Stimulated activated CD4-positive, alpha-beta T cell treated with anti-CD3 and anti-CD28 coated beads, Interleukin-4, amount 100 ng/mL, for 1 hour (primary cell): ENCODE results near the gene CCL15.
"Not testable (repeated sequence)": the region's sequence is repeated elsewhere in the genome, so short reads cannot be mapped to it uniquely, and the experiment has no call there.

ENCODE experiments used
- DNase-seq: peaks from one replicate; pipeline ENCODE4 v3.0.0-alpha.2; 2020

CCL15 gene, protein sequence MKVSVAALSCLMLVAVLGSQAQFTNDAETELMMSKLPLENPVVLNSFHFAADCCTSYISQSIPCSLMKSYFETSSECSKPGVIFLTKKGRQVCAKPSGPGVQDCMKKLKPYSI

DNA sequence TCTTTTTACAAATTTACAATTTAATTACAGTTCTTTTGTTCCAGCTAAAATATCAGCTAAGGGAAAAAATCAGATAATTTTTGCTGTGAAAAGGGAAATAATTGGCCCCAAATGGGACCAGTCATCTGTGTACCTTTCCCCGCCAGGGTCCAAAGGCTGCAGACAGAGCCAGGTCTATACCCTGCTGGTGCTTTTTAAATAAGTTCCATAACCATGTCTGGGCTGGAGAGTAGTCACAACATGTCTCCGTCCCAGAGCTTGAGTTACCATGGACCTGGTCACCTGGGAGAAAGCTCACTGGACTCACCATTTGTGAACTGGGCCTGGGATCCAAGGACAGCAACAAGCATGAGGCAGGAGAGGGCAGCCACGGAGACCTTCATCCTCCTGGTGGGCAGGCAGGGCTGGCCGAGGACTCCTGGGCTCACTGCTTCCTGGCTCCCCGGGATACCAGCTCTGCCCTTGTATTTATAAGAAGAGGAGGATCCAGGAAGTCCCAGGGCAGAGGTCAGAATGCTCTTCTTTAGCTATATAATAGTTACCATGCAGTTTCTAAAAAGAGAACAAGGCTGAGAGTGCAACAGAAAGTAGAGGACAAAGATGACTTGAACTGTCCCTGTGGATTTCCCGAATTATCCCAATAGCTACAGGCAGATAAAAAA, at the start of gene CCL15:
Gene CCL15, minus strand, starts transcription at position 444 of the 662 bp plus-strand sequence. Its CDS starts 61 bp downstream, at position 383.
- DNase-seq, result no peak

DNA sequence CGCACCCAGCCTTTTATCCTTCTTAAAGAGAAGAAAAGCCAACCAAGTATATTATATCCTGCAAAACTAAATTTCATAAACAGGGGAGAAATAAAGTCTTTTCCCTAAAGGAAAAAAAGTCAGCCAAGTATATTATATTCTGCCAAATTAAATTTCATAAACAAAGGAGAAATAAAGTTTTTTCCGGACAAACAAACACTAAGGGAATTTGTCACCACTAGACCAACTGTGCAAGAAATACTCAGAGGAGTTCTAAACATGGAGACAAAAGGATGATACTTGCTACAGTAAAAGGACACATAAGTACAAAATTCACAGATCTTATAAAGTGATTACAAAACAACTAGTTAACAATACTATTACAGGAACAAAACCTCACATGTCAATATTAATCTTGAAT, 48.3 kb upstream of the CCL15 start:
- no peak for DNase-seq

DNA sequence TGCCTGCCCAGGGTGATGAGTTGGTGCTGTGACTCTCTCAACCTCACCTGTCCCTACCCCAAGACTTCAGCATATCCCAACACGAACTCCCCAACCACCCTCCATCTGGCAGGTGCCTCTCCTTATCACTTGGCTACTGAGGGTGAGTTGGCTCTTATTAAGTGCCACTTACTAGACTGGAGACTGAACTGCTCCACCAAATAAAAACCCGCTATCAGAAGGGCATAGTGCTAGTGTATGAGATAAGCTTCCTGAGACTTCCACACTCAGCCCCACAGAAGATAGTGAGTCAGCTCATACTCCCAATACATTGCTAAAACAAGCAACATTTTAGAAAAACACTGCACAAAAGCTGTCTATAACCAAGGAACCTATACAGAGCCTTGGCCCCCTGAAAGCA, 46.7 kb upstream of the CCL15 start:
- DNase-seq, result no peak

DNA sequence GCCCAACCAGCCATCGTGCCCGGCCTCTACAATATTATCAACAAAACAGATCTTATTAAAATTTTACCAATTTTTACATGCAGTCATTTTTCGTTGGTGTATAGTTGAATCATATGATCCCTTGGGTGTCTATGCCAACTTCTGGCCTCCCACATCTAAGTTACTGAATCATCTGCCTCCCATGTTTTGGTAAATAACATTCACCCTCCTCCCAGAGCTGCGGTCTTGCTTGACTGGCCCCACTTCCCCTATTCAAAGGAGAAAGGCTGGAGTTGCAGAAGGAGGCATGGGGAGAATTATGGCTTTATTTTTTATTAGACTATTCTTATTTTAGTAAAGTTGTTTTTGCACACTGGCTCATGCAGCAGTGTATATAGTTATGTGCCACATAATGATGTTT, 34.9 kb upstream of the CCL15 start:
- DNase-seq, result no peak

DNA sequence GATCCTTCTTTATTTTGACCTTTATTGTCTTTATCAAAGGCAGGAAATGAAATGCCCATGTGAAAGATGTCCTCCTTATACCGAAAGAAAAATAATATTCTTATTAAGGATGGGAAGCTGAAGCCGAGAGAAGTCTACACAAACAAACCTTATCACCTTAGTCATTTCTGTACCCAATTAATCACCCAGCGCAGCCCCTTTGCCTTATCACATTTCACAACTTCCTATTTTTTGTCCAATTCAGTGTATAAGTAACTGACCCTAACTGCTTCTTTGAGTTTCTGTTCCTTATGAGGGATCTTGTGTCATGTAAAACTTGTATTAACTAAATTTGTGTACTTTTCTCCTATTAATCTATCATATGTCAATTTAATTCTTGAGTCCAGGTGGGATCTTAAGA, 32.8 kb upstream of the CCL15 start:
- DNase-seq, result no peak

DNA sequence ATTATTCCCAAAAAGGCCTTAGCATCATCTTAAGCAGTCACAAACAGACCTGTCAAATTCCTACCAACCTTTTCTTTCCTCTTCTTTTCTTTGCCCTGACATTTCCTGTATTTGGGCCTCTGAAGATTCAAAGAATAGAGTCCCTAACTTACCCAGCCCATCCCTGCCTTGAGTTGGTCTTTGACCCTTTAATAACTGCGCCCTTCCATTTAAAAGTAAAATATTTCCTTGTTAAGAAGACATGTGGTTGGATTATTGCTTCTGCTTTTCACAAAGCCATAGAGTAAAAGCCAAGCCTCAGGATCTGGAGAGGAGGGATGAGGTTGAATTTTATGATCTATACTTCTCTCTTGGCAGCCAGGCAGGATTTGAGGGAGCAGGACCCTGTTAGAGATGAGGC, 29.6 kb upstream of the CCL15 start:
- DNase-seq, result no peak

DNA sequence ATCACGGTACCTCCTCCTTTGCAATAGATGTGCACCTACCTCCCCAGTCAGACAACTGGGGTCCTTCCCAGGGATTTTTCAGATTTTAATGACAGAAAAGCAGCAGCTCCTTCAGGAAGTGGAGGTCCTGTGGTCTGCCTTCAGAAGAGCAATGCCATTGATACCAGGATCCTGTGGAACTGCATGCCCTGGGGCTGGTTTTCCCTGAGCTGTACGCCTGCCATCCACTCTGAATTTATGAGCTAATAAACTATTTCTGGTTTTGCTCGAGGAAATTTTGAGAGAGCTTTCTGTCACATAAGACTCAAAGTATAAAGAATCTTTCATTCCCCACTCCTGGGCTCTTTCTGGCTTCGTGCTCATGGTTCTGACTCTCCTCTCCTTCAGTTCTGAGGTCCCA, 26.4 kb upstream of the CCL15 start:
- no peak for DNase-seq

DNA sequence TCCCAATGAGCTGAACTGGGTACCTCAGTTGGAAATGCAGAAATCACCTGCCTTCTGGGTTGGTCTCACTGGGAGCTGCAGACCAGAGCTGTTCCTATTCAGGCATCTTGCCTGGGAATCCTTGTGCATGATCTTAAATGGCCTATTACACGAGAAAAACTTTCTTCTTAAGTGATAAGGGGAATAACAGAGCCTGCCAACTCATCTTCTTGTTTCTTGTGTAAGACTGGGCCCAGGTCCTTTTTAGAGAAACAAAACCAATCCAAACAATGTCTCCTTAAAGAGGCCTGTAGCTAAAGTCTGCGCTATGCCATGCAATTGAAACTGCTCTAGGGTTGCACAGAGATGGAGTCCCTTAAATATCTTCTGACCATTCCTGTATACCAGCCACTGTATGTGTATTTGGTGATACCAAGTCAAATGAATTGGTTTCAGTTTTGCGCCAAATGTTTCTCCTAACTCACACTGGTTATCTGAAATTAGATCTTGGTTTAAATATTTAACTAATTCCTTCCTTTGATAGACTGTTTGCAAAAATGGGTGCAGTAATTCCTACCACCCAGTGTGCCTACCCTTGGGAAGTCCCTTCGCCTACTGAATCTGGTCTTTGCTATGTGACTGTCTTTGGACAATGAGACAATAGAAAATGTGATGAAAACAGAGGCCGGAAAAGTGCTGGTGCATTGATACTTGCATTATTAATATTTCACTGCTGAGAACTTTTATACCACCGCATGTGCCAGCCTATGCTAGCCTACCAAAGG, 22.9 kb upstream of the CCL15 start:
- no peak for DNase-seq

DNA sequence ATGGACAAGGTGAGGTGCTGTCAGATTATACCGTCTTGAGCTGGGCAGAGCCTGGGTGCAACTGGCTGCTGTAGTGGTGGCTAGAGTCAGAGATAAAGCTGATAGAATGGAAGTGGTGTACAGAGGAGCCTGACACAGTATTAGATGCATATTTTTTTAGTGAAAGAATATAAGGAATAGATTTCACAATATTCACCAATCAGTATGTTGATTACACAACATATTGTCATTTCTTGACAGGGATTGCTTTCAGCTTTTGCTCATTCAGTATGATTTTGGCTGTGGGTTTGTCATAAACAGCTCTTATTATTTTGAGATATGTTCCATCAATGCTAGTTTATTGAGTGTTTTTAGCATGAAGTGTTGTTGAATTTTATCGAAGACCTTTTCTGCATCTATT, 18.1 kb upstream of the CCL15 start:
- DNase-seq, result no peak

DNA sequence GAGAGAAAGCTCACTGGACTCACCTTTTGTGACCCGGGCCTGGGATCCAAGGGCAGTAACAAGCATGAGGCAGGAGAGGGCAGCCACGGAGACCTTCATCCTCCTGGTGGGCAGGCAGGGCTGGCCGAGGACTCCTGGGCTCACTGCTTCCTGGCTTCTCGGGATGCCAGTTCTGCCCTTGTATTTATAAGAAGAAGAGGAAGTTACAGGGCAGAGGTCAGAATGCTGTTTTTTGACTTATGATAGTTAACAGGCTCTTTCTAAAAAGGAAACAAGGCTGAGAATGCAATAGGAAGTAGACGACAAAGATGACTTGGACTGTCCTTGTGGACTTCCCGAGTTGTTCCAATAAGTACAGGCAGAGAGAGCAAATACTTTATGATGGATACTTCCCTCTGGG, 16.4 kb upstream of the CCL15 start, which contains the start of gene CCL23:
Gene CCL23, minus strand, starts transcription at position 174 of the 400 bp plus-strand sequence. Its CDS starts 75 bp downstream, at position 99.
- DNase-seq, result no peak

DNA sequence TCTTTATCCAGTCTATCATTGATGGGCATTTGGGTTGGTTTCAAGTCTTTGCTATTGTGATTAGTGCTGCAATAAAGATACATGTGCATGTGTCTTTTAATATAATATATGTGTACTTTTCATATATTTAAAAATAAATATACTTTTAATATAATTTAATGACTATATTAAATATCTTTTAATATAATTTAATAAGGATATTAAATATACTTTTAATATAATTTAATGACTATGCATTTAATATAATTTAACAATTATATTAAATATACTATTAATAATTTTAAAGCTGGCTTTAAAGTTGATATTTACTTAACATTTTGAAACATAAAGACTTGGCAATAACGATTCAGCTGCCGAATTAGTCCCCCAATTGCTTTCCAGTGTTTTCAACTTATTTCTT, 15.2 kb upstream of the CCL15 start:
- no peak for DNase-seq

DNA sequence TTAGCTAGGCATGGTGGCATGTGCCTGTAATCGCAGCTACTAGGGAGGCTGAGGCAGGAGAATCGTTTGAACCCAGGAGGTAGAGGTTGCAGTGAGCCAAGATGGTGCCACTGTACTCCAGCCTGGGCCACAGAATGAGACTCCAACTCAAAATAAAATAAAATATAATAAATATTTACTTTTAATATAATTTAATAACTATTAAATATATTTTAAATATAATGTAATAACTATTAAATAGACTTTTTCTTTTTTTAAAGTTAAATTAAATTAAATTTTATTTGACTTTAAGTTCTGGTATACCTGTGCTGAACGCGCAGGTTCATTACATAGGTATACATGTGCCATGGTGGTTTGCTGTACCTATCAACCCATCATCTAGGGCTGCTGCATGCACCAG, 14.5 kb upstream of the CCL15 start:
- DNase-seq, result not testable (repeated sequence)

GRCh38 chr17:36014946-36015345, 13.6 kb upstream of the CCL15 start:
- no peak for DNase-seq

GRCh38 chr17:36011201-36011600, 9.8 kb upstream of the CCL15 start:
- DNase-seq, result no peak

GRCh38 chr17:36008998-36009665, 7.8 kb upstream of the CCL15 start:
- DNase-seq, result no peak

- DNase-seq, result no peak
These were observed 3.3 kb upstream of the CCL15 start for GRCh38 chr17:36004594-36005108.

- no peak for DNase-seq
These were observed 1.3 kb upstream of the CCL15 start for GRCh38 chr17:36002631-36003030.

GRCh38 chr17:36001862-36002603, 680 bp upstream of the CCL15 start:
- no peak for DNase-seq

GRCh38 chr17:36000732-36001109, 632 bp downstream of the CCL15 start:
- DNase-seq, result no peak

- no peak for DNase-seq
These were observed 2.6 kb downstream of the CCL15 start for GRCh38 chr17:35998756-35999155.

DNA sequence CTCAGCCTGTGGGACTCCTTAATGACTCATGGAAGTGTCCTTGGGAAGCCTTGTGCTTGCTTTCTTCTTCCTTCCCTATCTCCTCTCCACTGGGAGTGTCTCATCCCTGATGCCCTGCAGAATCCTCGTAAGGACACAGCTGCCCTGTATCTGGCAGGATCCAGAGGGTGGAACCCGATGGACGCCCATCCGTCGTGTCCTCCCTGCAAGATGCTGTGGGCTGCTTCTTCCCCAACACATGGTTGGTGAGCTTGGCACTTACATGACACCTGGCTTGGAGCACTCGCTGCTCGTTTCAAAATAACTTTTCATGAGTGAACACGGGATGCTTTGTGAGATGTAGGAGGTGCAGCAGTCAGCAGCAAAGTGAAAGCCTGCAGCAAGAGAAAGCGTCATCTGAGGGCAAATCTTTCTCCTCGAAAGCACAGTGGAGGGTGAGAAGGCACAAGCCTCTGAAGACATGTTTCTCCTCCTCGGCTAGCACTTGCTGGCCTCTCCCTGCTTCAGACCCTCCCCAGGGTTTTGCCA, 3.3 kb downstream of the CCL15 start:
- DNase-seq, result no peak

- not testable (repeated sequence) for DNase-seq
These were observed 6.0 kb downstream of the CCL15 start for GRCh38 chr17:35995346-35995745.

DNA sequence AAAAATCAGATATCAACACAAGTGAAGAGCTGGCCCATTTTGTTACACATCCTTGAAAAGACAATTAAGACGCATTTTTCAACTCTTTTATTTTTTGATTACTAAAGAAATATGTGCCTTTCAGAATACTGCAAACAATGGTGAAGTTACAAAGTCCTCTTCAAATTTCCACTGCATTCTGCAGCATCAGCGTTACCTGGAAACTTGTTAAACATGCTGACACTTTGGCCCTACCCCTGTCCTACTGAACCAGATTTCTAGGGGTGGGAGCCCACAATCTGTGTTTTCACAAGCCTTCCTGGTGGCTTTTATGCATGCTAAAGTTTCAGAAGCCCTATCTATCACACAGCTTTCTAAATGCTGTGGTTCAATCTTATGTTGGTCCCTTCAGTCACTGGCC, 10.3 kb downstream of the CCL15 start:
- no peak for DNase-seq
